Astrocyte of the spinal cord (primary cell): Measurements from ENCODE around the gene LTA.
A peak's percentile ranks its signal among the peaks of the same experiment; 100 is the strongest.

Source experiments
- DNase-seq: peaks from one replicate; pipeline ENCODE4 v3.0.0; 2011; ENCODE audit warnings: low read depth, low spot score
- H3K4me3 ChIP-seq: 2 replicates; pipeline ENCODE4 v1.5.1; 2011; ENCODE audit warnings: low read depth, mild to moderate bottlenecking, low read length, moderate library complexity
- CTCF ChIP-seq: IDR thresholded peaks from 2 replicates; pipeline ENCODE4 v1.5.1; 2012; ENCODE audit warnings: low read depth, mild to moderate bottlenecking, low read length, inconsistent platforms
- in situ Hi-C: cut with HindIII; loops from 2 replicates; pipeline ENCODE4 v1.10.0; 2017; ENCODE audit warnings: low sequenced_read_pairs

Gene LTA

GRCh38 chr6:31581434-31582229 lies 9.5 kb downstream of the LTA start:
- H3K4me3 ChIP-seq, result peak overlapping the region; percentile 84
- DNase-seq, result no peak
- TF ChIP-seq CTCF, result no peak
- in situ Hi-C loops, result no loop called here

GRCh38 chr6:31582230-31582643 lies 10.1 kb downstream of the LTA start, which contains the start of gene LTB:
LTB (minus strand) TSS chr6:31582424; CDS start chr6:31582417, 7 bp downstream.
- TF ChIP-seq CTCF, result no peak
- DNase-seq, result no peak
- in situ Hi-C loops, result no loop called here
- H3K4me3 ChIP-seq, result peak within 1 kb of the TSS; percentile 84

- DNase-seq, result no peak
- in situ Hi-C loops, result no loop called here
- no peak overlapping the region for H3K4me3 ChIP-seq
- TF ChIP-seq CTCF, result peak; percentile 42
Measured at GRCh38 chr6:31585491-31585890, 13.4 kb downstream of the LTA start.

GRCh38 chr6:31586008-31586407 lies 13.9 kb downstream of the LTA start, which contains the start of gene LST1:
LST1 (plus strand) TSS chr6:31586277; CDS start chr6:31587300, 1,023 bp downstream.
- in situ Hi-C loops, result no loop called here
- H3K4me3 ChIP-seq, result no peak within 1 kb of the TSS
- DNase-seq, result no peak
- TF ChIP-seq CTCF, result no peak

- DNase-seq, result no peak
- H3K4me3 ChIP-seq, result no peak overlapping the region
- in situ Hi-C loops, result no loop called here
- no peak for TF ChIP-seq CTCF
Measured at GRCh38 chr6:31586599-31587281, 14.7 kb downstream of the LTA start.

- DNase-seq, result no peak
Measured at GRCh38 chr6:31587791-31588777, 16.0 kb downstream of the LTA start.

More at GRCh38 chr6:31587791-31588777, 16.0 kb downstream of the LTA start:
- in situ Hi-C loops, result no loop called here
- no peak for TF ChIP-seq CTCF
- H3K4me3 ChIP-seq, result no peak overlapping the region
